ENCODE measurements around the gene PAX8. TPM values are rescaled to one million over a fixed set of nuclear protein-coding genes. Genes with fewer than 3 reads are reported as not detected.

The PAX8 gene
- total RNA-seq, 2 experiments from 2014 or later = 1.6 to 2.6 TPM

DNA sequence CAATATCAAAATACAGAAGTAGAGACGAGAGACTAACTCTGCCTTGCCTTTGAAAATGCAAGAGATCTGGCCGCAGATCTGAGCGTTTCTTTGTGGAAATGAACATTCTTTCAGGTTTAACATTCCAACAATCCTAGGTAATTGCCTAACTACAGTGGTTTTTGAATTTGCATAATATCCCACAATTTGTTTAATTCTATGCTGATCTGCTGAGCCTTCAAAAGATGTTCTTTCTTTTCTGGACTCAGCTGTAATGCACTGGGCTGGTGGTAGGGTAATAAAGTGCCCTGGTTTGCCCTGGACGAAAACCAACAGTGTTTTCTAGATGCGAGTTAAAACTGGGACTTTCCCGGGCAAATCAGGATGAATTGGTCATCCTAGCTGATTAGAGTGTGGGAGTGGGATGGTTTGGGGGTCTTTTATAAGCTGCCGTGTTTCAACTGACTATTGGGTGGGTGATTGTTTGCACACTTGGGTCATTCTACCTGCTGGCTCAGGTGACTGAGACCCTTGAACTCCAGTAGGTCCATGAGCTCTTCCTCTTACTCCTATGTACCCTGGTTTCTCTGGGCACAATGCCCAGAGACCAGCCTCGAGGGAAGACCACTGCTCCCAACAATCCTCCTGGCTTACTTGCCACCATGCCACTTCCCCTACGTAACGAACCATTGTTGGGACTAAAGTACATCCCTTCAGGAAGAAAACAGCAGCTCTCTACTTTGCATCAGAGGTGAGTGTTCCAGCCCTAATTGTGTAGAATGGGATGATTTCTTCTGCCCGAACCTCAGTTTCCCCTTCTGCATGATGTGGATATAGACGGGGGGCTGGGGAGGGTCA lies 3.4 kb upstream of the PAX8 start:
- ChIA-PET POLR2A (no interaction called here), CTCF (ENCODE audit: unreplicated experiment) (no interaction called here)
- H3K79me2 ChIP-seq (ENCODE audit: insufficient read depth, low read depth, low read length) = no peaks in the 10 kb centered on the region
- no peak for TF ChIP-seq EZH2phosphoT487 (IDR thresholded peaks at IDR 0.05; ENCODE audit: borderline replicate concordance, low read depth, low read length)
- TF ChIP-seq, protein P1, sequence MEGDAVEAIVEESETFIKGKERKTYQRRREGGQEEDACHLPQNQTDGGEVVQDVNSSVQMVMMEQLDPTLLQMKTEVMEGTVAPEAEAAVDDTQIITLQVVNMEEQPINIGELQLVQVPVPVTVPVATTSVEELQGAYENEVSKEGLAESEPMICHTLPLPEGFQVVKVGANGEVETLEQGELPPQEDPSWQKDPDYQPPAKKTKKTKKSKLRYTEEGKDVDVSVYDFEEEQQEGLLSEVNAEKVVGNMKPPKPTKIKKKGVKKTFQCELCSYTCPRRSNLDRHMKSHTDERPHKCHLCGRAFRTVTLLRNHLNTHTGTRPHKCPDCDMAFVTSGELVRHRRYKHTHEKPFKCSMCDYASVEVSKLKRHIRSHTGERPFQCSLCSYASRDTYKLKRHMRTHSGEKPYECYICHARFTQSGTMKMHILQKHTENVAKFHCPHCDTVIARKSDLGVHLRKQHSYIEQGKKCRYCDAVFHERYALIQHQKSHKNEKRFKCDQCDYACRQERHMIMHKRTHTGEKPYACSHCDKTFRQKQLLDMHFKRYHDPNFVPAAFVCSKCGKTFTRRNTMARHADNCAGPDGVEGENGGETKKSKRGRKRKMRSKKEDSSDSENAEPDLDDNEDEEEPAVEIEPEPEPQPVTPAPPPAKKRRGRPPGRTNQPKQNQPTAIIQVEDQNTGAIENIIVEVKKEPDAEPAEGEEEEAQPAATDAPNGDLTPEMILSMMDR (conservative IDR thresholded peaks at IDR 0.05; ENCODE audit: low read length) = no peak
- no peak for DNase-seq (ENCODE audit: low spot score)
- no peaks in the 10 kb centered on the region for H3K36me3 ChIP-seq (ENCODE audit: insufficient read depth, low read length)
- no peaks in the 10 kb centered on the region for H3K4me1 ChIP-seq (ENCODE audit: insufficient read depth, low read length, poor library complexity, severe bottlenecking)
- no peak overlapping the region for H3K4me2 ChIP-seq (ENCODE audit: low read length)
- intact Hi-C loops (cut with micrococcal nuclease; ENCODE audit: unreplicated experiment) = no loop called here
- BruUV-seq (replicated peaks) = no TSS peak
- no peaks in the 10 kb centered on the region for H3K9me3 ChIP-seq (ENCODE audit: low read length)
- H4K20me1 ChIP-seq (ENCODE audit: insufficient read depth, low read length) = no peaks in the 10 kb centered on the region
- no peak overlapping the region for H3K27ac ChIP-seq (ENCODE audit: low read depth, low read length, poor library complexity, severe bottlenecking)
- H2AFZ ChIP-seq (ENCODE audit: low read length) = no peak overlapping the region
- no peaks in the 10 kb centered on the region for H3K9me2 ChIP-seq (ENCODE audit: insufficient read depth, low read length)
- H3K4me3 ChIP-seq (ENCODE audit: low read depth, low read length, poor library complexity, severe bottlenecking) = no peak overlapping the region

DNA sequence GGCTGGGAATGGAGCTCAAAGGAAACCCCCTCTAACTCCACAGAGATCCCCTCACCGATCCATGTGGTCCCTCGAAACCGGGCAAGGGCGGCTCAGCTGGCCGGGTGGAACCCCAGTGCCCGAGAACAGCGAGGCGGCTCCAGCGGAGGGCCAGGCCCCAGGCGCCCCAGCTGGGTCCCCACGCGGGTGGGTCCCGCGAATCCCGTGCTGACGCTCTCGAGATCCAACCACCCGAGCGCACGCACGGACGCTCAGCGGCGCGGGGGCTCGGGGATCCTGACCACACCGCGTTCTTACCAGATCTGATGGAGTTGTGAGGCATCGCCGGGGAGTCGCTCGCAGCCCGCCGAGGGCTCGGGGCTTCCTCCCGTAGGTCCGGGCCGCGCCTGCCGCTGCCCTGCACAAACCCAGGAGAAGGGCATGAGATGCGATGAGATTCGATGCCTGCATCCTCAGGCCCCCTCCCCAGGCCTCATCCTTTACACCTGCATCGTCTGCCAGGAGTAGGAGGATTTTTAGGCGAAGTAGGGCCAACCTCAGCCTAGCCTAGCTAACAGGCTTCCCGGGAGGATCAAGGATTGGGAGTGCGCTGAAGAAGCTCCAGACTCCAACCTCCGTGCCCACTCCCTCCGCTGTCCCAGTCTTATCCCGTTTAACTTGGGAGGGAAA lies 514 bp downstream of the PAX8 start:
- intact Hi-C loops (cut with micrococcal nuclease; ENCODE audit: unreplicated experiment) = no loop called here
- Histone ChIP-seq H3K4me3 (ENCODE audit: low read depth, low read length, poor library complexity, severe bottlenecking) (no peak overlapping the region), H4K20me1 (ENCODE audit: insufficient read depth, low read length) (no peaks in the 10 kb centered on the region), H3K27ac (ENCODE audit: low read depth, low read length, poor library complexity, severe bottlenecking) (no peak overlapping the region), H3K79me2 (ENCODE audit: insufficient read depth, low read depth, low read length) (no peaks in the 10 kb centered on the region), H3K36me3 (ENCODE audit: insufficient read depth, low read length) (no peaks in the 10 kb centered on the region), H3K9me2 (ENCODE audit: insufficient read depth, low read length) (no peaks in the 10 kb centered on the region), H2AFZ (ENCODE audit: low read length) (no peak overlapping the region), H3K4me1 (ENCODE audit: insufficient read depth, low read length, poor library complexity, severe bottlenecking) (no peaks in the 10 kb centered on the region), H3K9me3 (ENCODE audit: low read length) (no peaks in the 10 kb centered on the region), H3K4me2 (ENCODE audit: low read length) (no peak overlapping the region)
- BruUV-seq (replicated peaks) = no TSS peak
- CTCF ChIA-PET (ENCODE audit: unreplicated experiment) = no interaction called here
- POLR2A ChIA-PET = no interaction called here
- no peak for TF ChIP-seq EZH2phosphoT487 (IDR thresholded peaks at IDR 0.05; ENCODE audit: borderline replicate concordance, low read depth, low read length)
- TF ChIP-seq, protein P1 (conservative IDR thresholded peaks at IDR 0.05; ENCODE audit: low read length) = no peak
- DNase-seq (ENCODE audit: low spot score) = no peak
